UCSD-AML1 (cell line): ENCODE measurements around the gene KCNJ14.

Source experiments
- DNase-seq: peaks from one replicate; lab custom pipeline; 2025; ENCODE audit not compliant: unreplicated experiment; lab: John Stamatoyannopoulos, UW

The KCNJ14 gene

GRCh38 chr19:48506138-48506733 is 50.9 kb downstream of the KCNJ14 start:
- DNase-seq, result no peak

GRCh38 chr19:48507911-48508439 is 52.6 kb downstream of the KCNJ14 start:
- DNase-seq, result no peak

- no peak for DNase-seq
Measured at GRCh38 chr19:48508729-48509411, 53.5 kb downstream of the KCNJ14 start.

DNA sequence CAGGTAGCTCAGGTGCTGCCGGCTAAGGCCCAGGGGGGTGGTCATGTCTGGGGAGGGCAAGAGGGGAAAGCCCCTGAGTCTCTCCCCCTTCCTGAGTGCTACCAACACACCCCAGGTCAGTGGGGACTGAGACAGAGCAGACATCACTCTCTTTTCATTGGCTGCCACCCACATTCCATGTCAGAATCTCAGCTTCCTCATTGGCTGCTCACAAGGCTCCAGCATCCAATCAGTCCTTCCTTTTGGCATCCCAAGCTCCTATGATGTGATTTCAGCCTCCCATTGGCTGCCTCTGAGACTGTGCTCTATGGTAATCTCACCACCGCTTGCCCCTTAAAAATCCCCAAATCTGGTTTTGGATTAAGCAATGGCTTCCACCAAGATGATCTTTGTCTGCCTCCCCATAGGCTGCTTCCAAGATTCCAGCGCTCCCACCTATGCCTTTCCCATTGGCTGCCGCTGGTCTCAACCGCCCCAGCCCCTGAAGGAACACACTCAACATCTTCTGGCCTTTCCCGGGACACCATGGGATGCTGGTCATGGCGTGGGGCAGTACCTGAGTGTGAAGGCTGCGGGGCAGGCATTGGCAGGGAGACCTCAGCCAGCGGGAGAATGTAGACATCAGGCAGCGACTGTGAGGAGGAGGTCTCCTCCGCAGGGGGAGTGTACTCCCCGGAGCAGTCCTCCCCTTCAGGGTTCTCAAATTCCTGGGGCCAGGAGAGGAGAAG is 54.3 kb downstream of the KCNJ14 start:
- no peak for DNase-seq

DNA sequence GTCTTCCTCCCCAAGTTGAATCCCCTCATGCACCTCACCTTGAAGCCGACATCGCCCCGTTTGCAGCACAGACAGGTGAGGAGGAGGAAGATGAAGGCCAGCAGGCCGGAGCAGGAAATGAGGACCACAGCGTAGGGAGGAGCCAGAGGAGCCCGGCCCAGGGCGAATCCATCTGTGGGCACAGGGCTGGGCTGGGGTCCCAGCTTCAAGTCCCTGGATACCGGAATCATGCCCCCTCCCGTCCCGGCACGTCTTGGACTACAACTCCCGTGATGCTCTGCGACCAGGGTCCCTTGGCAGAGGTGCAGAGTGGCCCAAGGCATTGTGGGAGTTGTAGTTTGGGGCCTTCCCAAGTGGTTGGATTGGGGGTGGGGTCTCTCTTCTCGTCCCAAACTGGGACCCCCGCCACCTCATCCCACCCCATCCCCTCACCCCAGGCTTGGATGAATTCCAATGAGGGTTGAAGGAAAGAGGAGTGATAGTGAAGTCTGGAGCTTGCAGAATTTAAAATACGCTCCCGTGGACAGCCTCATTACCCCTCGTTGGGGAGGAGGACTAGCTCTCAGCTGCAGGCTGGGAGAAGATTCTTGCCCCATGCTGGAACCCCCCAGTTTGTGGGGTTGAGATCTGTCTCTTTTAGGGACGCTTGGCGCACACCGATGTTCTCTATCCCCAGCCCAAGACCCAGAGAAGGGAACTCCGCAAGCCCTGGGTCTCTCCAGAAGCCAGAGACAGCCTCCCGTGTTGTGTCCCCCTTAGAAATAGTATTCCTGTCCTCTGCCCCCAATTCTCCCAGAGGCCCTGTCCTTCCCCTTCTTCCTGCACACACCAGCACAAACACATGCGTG is 55.3 kb downstream of the KCNJ14 start:
- DNase-seq, result peak; percentile 43

GRCh38 chr19:48511321-48511731 is 56.0 kb downstream of the KCNJ14 start:
- DNase-seq, result no peak

- DNase-seq, result peak; percentile 19
Measured at GRCh38 chr19:48511800-48512503, 56.6 kb downstream of the KCNJ14 start, which contains the start of gene LMTK3. Gene LMTK3 (minus strand): TSS chr19:48511835. CDS start chr19:48511576, 259 bp downstream.

DNA sequence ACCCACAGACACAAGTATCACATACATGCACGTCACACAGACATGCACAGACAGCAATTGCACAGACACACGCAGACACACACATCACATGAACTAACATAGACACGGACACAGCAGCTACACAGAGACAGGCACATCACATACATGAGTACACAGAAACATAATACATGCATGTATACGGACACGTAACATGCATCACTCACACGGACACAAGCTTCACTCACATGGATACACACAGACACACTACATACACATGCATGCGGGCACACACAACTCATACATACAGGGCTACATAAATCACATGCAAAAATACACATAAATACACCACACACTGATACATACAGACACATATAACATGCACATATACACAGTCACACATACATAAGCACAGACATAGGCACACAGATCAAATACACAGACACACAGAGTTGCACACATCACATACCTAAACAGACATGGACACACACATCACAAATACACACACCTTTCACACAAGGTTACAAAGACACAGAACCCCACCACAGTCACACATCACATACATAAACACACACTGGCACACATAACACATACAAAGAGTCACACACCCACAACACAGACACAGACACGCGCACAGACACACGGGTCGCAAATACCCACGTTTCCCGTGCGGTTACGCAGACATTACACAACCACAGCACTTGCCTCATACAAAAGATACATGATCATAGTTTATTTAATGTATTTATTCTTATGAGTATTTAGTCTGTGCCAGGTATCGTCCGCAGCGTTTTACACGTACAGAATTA is 57.3 kb downstream of the KCNJ14 start:
- DNase-seq, result no peak

DNA sequence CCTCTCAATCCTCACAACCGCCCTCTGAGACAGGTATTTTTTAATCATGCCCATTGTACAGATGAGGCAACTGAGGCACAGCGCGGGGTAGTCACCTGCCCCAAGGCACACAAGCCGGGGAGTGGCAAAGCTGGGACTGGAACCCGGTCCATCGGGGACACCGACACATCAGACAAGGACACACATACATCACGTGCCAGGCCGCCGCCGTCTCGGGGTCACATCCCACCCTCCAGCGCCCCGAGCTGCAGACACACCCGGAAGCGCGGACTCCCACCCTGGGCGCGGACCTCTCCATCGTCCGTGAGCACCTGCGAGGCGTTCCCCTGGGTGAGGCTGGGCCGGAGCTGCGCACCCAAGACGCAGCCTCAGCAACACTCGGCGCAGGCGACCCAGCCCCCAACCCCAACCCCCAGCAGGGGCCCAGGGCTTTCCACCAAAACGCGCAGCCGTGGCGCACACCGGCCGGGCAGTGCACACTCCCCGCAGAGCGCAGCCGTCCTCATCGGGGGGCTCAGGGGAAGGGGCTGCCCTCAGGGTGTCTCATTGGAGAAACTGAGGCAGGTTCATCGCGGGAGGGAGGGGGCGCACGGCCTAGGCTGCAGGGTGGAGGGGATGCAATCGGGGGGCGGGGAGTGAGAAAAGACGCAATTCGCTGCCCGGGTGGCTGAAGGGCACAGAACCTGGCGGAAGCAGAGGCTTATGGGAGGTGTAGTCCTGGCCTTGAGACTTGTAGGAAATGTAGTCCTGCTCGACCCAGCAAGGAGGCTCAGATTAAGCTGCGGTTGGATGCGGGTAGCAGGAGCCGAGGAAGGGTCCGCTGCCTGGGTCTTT is 58.1 kb downstream of the KCNJ14 start:
- peak; percentile 67 for DNase-seq

DNA sequence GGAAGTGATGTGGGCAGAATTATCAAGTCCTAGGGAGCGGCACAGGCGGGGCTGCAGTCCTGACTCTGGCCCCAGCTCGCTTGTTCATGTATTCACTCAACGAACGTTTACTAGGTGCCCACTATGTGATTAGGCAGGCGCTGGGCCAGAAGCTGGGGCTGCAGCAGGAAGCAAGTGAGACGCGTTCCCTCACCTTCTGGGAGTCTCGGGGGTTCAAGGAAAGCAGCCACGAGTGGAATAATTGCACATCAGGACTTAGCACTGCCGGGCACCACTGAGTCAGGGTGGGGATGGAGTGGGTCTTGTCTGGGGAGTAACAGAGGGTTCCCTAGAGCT is 58.7 kb downstream of the KCNJ14 start:
- no peak for DNase-seq

GRCh38 chr19:48516536-48516935 is 61.2 kb downstream of the KCNJ14 start:
- DNase-seq, result no peak
